GM23338 (cell line): ENCODE data around the gene SEMG2. TPM values are rescaled to one million over a fixed set of nuclear protein-coding genes. Genes with fewer than 3 reads are reported as not detected.

Source experiments
- ATAC-seq: fragments of 200-7000 bp; cut with Tn5 transposase; 3 replicates; pipeline ENCODE4 v1.9.1; 2020
- DNase-seq: peaks from one replicate; pipeline ENCODE4 v3.0.0-alpha.2; 2015; ENCODE audit warnings: low spot score
- H2AFZ ChIP-seq: fragments of 200-600 bp; sonication (generic); 2 replicates; pipeline ENCODE4 v1.8.0; 2016; ENCODE audit warnings: antibody characterized with exemption, mild to moderate bottlenecking, moderate library complexity
- H3F3A ChIP-seq: fragments of 200-600 bp; sonication (generic); replicated peaks from 2 replicates; pipeline ENCODE4 v1.8.0; 2017; ENCODE audit warnings: antibody characterized with exemption, mixed run types, low read depth
- H3K27ac ChIP-seq: fragments of 200-600 bp; sonication (generic); 2 replicates; pipeline ENCODE4 v1.6.1; 2016; ENCODE audit warnings: low read depth
- H3K27me3 ChIP-seq: fragments of 200-600 bp; sonication (generic); 2 replicates; pipeline ENCODE4 v1.8.0; 2016; ENCODE audit warnings: mild to moderate bottlenecking, mixed run types, moderate library complexity; ENCODE audit not compliant: insufficient read depth
- H3K36me3 ChIP-seq: fragments of 200-600 bp; sonication (generic); 2 replicates; pipeline ENCODE4 v1.8.0; 2016; ENCODE audit warnings: mild to moderate bottlenecking; ENCODE audit not compliant: insufficient read depth
- H3K4me1 ChIP-seq: fragments of 200-600 bp; sonication (generic); 2 replicates; pipeline ENCODE4 v1.8.0; 2016; ENCODE audit warnings: mild to moderate bottlenecking, moderate library complexity; ENCODE audit not compliant: insufficient read depth
- H3K4me2 ChIP-seq: fragments of 200-600 bp; sonication (generic); 2 replicates; pipeline ENCODE4 v1.7.1; 2017; ENCODE audit warnings: mixed run types
- H3K4me3 ChIP-seq: fragments of 200-600 bp; sonication (generic); 2 replicates; pipeline ENCODE4 v1.6.1; 2016; ENCODE audit warnings: mixed run types
- H3K79me2 ChIP-seq: fragments of 200-600 bp; sonication (generic); replicated peaks from 2 replicates; pipeline ENCODE4 v1.8.0; 2017; ENCODE audit warnings: mild to moderate bottlenecking; ENCODE audit not compliant: insufficient read depth
- H3K9me2 ChIP-seq: fragments of 200-600 bp; sonication (generic); 2 replicates; pipeline ENCODE4 v1.8.0; 2017; ENCODE audit not compliant: insufficient read depth
- H4K20me1 ChIP-seq: fragments of 200-600 bp; sonication (generic); replicated peaks from 2 replicates; pipeline ENCODE4 v1.8.0; 2017; ENCODE audit warnings: mild to moderate bottlenecking; ENCODE audit not compliant: insufficient read depth
- H3K27ac Mint-ChIP-seq: 2 replicates; pipeline ENCODE4 v1.8.0; 2020; ENCODE audit warnings: inconsistent platforms, mild to moderate bottlenecking, moderate library complexity, mixed read lengths
- H3K27me3 Mint-ChIP-seq: 3 replicates; pipeline ENCODE4 v1.8.0; 2022; ENCODE audit warnings: low read depth, mild to moderate bottlenecking, moderate library complexity, mixed read lengths, inconsistent platforms; ENCODE audit not compliant: insufficient read depth, poor library complexity
- H3K36me3 Mint-ChIP-seq: 3 replicates; pipeline ENCODE4 v1.8.0; 2021; ENCODE audit warnings: low read depth, mild to moderate bottlenecking, inconsistent platforms, moderate library complexity, mixed read lengths
- H3K4me1 Mint-ChIP-seq: 3 replicates; pipeline ENCODE4 v1.8.0; 2020; ENCODE audit warnings: mild to moderate bottlenecking, inconsistent platforms, mixed read lengths
- H3K4me3 Mint-ChIP-seq: 3 replicates; pipeline ENCODE4 v1.8.0; 2021; ENCODE audit warnings: moderate library complexity, mild to moderate bottlenecking, inconsistent platforms, mixed read lengths
- H3K9me3 Mint-ChIP-seq: 3 replicates; pipeline ENCODE4 v1.8.0; 2020; ENCODE audit warnings: moderate library complexity, mild to moderate bottlenecking, inconsistent platforms, mixed read lengths
- CREB1 ChIP-seq: fragments of 250-450 bp; sonication (Bioruptor Pico); IDR thresholded peaks from 2 replicates; pipeline ENCODE4 v1.5.0; 2020; ENCODE audit warnings: low read depth, mild to moderate bottlenecking, moderate library complexity
- ETS1 ChIP-seq: IDR thresholded peaks from 2 replicates; pipeline ENCODE4 v1.6.1; 2016; ENCODE audit warnings: antibody characterized with exemption
- EZH2 ChIP-seq: fragments of 200-600 bp; sonication (generic); IDR thresholded peaks from one replicate; pipeline ENCODE4 v1.8.0; 2017; ENCODE audit warnings: antibody characterized with exemption, mild to moderate bottlenecking, low read depth; ENCODE audit not compliant: unreplicated experiment
- EZH2phosphoT487 ChIP-seq: fragments of 200-600 bp; sonication (generic); IDR thresholded peaks from one replicate; pipeline ENCODE4 v1.8.1; 2018; ENCODE audit warnings: antibody characterized with exemption; ENCODE audit not compliant: unreplicated experiment
- JUNB ChIP-seq: IDR thresholded peaks from one replicate; pipeline ENCODE4 v1.6.1; 2016; ENCODE audit warnings: antibody characterized with exemption; ENCODE audit not compliant: unreplicated experiment
- NANOG ChIP-seq: IDR thresholded peaks from 2 replicates; pipeline ENCODE4 v1.6.1; 2016; ENCODE audit warnings: antibody characterized with exemption, borderline replicate concordance
- POLR2AphosphoS5 ChIP-seq: IDR thresholded peaks from 2 replicates; pipeline ENCODE4 v1.6.1; 2016; ENCODE audit warnings: antibody characterized with exemption, low read depth
- ZNF114 ChIP-seq: fragments of 250-450 bp; sonication (Bioruptor Pico); IDR thresholded peaks from 2 replicates; pipeline ENCODE4 v1.5.0; 2020; ENCODE audit warnings: mild to moderate bottlenecking, moderate library complexity
- ZNF331 ChIP-seq: fragments of 250-450 bp; sonication (Bioruptor Pico); IDR thresholded peaks from 2 replicates; pipeline ENCODE4 v1.5.0; 2020; ENCODE audit warnings: low read depth, mild to moderate bottlenecking, moderate library complexity
- polyA plus RNA-seq: library from polyadenylated mRNA; unstranded; fragments of >200 nt; fragmentation: Nextera tagmentation; extraction: Ambion mirVana; gene quantifications from 2 replicates; pipeline ENCODE4 v1.2.1, GENCODE V29; 2016
- total RNA-seq: library from RNA; depleted of rRNA; stranded (reverse); fragments of >200 nt; shearing (Covaris generic); gene quantifications from 2 replicates; pipeline ENCODE4 v1.2.3, GENCODE V29; 2014
- TF ChIP-seq, protein P1 (sequence below): IDR thresholded peaks from one replicate; pipeline ENCODE4 v1.6.1; 2018; ENCODE audit warnings: antibody characterized with exemption; ENCODE audit not compliant: unreplicated experiment
- TF ChIP-seq, protein P2 (sequence below), 2 experiments: fragments of 200-600 bp in 1 of 2; sonication (generic) in 1 of 2; conservative IDR thresholded peaks; 2 replicates each; pipeline versions ENCODE4 v1.5.1 to v1.6.1; 2016 to 2017; ENCODE audit warnings: antibody characterized with exemption in 2 of 2, low read depth in 2 of 2, mild to moderate bottlenecking in 2 of 2, moderate library complexity in 1 of 2
- TF ChIP-seq, protein P3 (sequence below): fragments of 250-450 bp; sonication (Bioruptor Pico); IDR thresholded peaks from 2 replicates; pipeline ENCODE4 v1.5.0; 2020; ENCODE audit warnings: mild to moderate bottlenecking, moderate library complexity

SEMG2 gene
- total and polyA plus RNA-seq, 2 experiments from 2014 or later: not detected

GRCh38 chr20:45187693-45188092, 33.5 kb upstream of the SEMG2 start (continued):
- TF ChIP-seq, protein P1, sequence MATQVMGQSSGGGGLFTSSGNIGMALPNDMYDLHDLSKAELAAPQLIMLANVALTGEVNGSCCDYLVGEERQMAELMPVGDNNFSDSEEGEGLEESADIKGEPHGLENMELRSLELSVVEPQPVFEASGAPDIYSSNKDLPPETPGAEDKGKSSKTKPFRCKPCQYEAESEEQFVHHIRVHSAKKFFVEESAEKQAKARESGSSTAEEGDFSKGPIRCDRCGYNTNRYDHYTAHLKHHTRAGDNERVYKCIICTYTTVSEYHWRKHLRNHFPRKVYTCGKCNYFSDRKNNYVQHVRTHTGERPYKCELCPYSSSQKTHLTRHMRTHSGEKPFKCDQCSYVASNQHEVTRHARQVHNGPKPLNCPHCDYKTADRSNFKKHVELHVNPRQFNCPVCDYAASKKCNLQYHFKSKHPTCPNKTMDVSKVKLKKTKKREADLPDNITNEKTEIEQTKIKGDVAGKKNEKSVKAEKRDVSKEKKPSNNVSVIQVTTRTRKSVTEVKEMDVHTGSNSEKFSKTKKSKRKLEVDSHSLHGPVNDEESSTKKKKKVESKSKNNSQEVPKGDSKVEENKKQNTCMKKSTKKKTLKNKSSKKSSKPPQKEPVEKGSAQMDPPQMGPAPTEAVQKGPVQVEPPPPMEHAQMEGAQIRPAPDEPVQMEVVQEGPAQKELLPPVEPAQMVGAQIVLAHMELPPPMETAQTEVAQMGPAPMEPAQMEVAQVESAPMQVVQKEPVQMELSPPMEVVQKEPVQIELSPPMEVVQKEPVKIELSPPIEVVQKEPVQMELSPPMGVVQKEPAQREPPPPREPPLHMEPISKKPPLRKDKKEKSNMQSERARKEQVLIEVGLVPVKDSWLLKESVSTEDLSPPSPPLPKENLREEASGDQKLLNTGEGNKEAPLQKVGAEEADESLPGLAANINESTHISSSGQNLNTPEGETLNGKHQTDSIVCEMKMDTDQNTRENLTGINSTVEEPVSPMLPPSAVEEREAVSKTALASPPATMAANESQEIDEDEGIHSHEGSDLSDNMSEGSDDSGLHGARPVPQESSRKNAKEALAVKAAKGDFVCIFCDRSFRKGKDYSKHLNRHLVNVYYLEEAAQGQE: no peak
- TF ChIP-seq JUNB (no peak), EZH2phosphoT487 (no peak), EZH2 (no peak), CREB1 (no peak), ZNF331 (CRISPR knock-in tag) (no peak), POLR2AphosphoS5 (no peak), ETS1 (no peak), NANOG (no peak)
- TF ChIP-seq, protein P2, sequence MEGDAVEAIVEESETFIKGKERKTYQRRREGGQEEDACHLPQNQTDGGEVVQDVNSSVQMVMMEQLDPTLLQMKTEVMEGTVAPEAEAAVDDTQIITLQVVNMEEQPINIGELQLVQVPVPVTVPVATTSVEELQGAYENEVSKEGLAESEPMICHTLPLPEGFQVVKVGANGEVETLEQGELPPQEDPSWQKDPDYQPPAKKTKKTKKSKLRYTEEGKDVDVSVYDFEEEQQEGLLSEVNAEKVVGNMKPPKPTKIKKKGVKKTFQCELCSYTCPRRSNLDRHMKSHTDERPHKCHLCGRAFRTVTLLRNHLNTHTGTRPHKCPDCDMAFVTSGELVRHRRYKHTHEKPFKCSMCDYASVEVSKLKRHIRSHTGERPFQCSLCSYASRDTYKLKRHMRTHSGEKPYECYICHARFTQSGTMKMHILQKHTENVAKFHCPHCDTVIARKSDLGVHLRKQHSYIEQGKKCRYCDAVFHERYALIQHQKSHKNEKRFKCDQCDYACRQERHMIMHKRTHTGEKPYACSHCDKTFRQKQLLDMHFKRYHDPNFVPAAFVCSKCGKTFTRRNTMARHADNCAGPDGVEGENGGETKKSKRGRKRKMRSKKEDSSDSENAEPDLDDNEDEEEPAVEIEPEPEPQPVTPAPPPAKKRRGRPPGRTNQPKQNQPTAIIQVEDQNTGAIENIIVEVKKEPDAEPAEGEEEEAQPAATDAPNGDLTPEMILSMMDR (conservative IDR thresholded peaks at IDR 0.05; ENCODE audit: low read depth in 2 of 2): no peak

DNA sequence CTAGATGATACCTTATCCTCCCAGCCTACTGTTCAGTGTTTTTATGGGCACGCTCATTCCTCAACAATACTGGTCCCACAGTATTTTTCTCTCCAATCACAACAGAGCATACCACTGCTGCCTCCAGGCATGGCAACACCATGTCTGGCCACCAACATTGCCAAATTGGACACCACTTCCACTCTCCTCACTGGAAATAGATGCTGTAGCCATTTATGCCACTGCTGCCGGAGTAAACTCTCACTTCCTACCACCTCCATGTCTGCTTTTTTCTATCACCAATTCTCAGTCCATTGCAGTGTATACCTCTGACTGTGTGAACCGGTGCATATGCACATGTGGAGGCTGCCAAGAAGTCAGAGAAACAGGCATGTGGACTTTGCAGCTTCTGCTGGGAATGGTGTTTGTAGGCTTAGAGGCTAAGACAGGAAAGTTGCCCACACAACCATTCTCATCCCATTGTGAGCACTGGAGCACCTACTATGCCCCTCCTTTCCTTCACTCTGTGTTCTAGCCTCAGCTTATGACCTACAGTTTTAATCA, 32.0 kb upstream of the SEMG2 start:
- DNase-seq (no peak), ATAC-seq (no peak)
- H3K36me3 Mint-ChIP-seq: no peaks in the 10 kb centered on the region
- Histone ChIP-seq H3K27me3 (no peaks in the 10 kb centered on the region), H3K4me1 (no peaks in the 10 kb centered on the region), H4K20me1 (no peaks in the 10 kb centered on the region), H3K4me3 (no peak overlapping the region), H3K4me2 (no peak overlapping the region), H3F3A (no peaks in the 10 kb centered on the region), H3K79me2 (no peaks in the 10 kb centered on the region), H3K9me2 (0 out of 2 replicates have a peak, but pooled peaks cover 3% of the 10 kb centered on the region), H2AFZ (no peak overlapping the region; the same call in 1 of the 2 replicates), H3K36me3 (no peaks in the 10 kb centered on the region), H3K27ac (no peak overlapping the region)
- no peaks in the 10 kb centered on the region for H3K27me3 Mint-ChIP-seq
- H3K27ac Mint-ChIP-seq: no peak overlapping the region
- H3K4me3 Mint-ChIP-seq: no peak overlapping the region
- H3K9me3 Mint-ChIP-seq: no peaks in the 10 kb centered on the region
- H3K4me1 Mint-ChIP-seq: no peaks in the 10 kb centered on the region
- TF ChIP-seq, protein P3, sequence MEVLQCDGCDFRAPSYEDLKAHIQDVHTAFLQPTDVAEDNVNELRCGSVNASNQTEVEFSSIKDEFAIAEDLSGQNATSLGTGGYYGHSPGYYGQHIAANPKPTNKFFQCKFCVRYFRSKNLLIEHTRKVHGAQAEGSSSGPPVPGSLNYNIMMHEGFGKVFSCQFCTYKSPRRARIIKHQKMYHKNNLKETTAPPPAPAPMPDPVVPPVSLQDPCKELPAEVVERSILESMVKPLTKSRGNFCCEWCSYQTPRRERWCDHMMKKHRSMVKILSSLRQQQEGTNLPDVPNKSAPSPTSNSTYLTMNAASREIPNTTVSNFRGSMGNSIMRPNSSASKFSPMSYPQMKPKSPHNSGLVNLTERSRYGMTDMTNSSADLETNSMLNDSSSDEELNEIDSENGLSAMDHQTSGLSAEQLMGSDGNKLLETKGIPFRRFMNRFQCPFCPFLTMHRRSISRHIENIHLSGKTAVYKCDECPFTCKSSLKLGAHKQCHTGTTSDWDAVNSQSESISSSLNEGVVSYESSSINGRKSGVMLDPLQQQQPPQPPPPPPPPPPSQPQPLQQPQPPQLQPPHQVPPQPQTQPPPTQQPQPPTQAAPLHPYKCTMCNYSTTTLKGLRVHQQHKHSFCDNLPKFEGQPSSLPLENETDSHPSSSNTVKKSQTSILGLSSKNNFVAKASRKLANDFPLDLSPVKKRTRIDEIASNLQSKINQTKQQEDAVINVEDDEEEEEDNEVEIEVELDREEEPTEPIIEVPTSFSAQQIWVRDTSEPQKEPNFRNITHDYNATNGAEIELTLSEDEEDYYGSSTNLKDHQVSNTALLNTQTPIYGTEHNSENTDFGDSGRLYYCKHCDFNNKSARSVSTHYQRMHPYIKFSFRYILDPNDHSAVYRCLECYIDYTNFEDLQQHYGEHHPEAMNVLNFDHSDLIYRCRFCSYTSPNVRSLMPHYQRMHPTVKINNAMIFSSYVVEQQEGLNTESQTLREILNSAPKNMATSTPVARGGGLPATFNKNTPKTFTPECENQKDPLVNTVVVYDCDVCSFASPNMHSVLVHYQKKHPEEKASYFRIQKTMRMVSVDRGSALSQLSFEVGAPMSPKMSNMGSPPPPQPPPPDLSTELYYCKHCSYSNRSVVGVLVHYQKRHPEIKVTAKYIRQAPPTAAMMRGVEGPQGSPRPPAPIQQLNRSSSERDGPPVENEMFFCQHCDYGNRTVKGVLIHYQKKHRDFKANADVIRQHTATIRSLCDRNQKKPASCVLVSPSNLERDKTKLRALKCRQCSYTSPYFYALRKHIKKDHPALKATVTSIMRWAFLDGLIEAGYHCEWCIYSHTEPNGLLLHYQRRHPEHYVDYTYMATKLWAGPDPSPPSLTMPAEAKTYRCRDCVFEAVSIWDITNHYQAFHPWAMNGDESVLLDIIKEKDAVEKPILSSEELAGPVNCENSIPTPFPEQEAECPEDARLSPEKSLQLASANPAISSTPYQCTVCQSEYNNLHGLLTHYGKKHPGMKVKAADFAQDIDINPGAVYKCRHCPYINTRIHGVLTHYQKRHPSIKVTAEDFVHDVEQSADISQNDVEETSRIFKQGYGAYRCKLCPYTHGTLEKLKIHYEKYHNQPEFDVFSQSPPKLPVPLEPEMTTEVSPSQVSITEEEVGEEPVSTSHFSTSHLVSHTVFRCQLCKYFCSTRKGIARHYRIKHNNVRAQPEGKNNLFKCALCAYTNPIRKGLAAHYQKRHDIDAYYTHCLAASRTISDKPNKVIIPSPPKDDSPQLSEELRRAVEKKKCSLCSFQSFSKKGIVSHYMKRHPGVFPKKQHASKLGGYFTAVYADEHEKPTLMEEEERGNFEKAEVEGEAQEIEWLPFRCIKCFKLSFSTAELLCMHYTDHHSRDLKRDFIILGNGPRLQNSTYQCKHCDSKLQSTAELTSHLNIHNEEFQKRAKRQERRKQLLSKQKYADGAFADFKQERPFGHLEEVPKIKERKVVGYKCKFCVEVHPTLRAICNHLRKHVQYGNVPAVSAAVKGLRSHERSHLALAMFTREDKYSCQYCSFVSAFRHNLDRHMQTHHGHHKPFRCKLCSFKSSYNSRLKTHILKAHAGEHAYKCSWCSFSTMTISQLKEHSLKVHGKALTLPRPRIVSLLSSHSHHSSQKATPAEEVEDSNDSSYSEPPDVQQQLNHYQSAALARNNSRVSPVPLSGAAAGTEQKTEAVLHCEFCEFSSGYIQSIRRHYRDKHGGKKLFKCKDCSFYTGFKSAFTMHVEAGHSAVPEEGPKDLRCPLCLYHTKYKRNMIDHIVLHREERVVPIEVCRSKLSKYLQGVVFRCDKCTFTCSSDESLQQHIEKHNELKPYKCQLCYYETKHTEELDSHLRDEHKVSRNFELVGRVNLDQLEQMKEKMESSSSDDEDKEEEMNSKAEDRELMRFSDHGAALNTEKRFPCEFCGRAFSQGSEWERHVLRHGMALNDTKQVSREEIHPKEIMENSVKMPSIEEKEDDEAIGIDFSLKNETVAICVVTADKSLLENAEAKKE: no peak
- TF ChIP-seq ZNF114 (CRISPR knock-in tag) (no peak), JUNB (no peak), POLR2AphosphoS5 (no peak), ZNF331 (CRISPR knock-in tag) (no peak)
